GM12878 (cell line): ENCODE measurements around the gene NDE1. TPM values are rescaled to one million over a fixed set of nuclear protein-coding genes. Genes with fewer than 3 reads are reported as not detected.

Source experiments
- ATAC-seq: fragments of 200-7000 bp; cut with Tn5 transposase; 3 replicates; pipeline ENCODE4 v1.9.1; 2020; ENCODE audit warnings: mild to moderate bottlenecking, moderate library complexity
- BruUV-seq: library from RNA; stranded (reverse); fragments of 400-500 nt; replicated peaks from 2 replicates; lab custom pipeline; 2021; lab: Mats Ljungman, UMichigan
- CTCF ChIA-PET: fragments of 300-600 bp; sonication (Branson Sonifier 250); formaldehyde crosslinking; extraction: SDS; loops from one replicate; lab custom pipeline; 2021; ENCODE audit warnings: inconsistent platforms; lab: Yijun Ruan, JAX
- POLR2A ChIA-PET: fragments of 350-600 bp; formaldehyde crosslinking; extraction: SDS; loops from one replicate; lab custom pipeline; 2021; ENCODE audit warnings: inconsistent platforms; lab: Charles Lee
- RAD21 ChIA-PET: fragments of 300-600 bp; sonication (Branson Sonifier 250); formaldehyde crosslinking; loops from one replicate; lab custom pipeline; 2023; ENCODE audit warnings: antibody characterized with exemption; ENCODE audit not compliant: unreplicated experiment; lab: Charles Lee
- SMC1A ChIA-PET: fragments of 300-600 bp; sonication (Branson Sonifier 250); formaldehyde crosslinking; loops from one replicate; lab custom pipeline; 2023; ENCODE audit not compliant: unreplicated experiment, uncharacterized antibody; lab: Charles Lee
- DNase-seq: peaks from one replicate; pipeline ENCODE4 v3.0.0-alpha.2; 2011; ENCODE audit warnings: low read depth, low spot score
- FAIRE-seq: peaks from 3 replicates; lab custom pipeline; 2011; peaks lifted over from hg19 to GRCh38; lab: Jason Lieb, UNC
- H2AFZ ChIP-seq: 2 replicates; pipeline ENCODE4 v1.6.0; 2011; ENCODE audit warnings: low read depth, low read length, control low read depth; ENCODE audit not compliant: control insufficient read depth
- H3K27ac ChIP-seq: 2 replicates; pipeline ENCODE4 v1.5.1; 2011; ENCODE audit warnings: control low read depth; ENCODE audit not compliant: control insufficient read depth, insufficient read depth
- H3K27me3 ChIP-seq, 2 experiments: replicated peaks in 1 of 2; 2 replicates each; pipeline versions ENCODE4 v1.6.0 to v1.6.1; 2011; ENCODE audit warnings: low read length in 1 of 2; ENCODE audit not compliant: control insufficient read depth in 2 of 2, insufficient read depth in 2 of 2
- H3K36me3 ChIP-seq, 2 experiments: 2 replicates each; pipeline ENCODE4 v1.5.1; 2011; ENCODE audit warnings: low read length in 1 of 2; ENCODE audit not compliant: control insufficient read depth in 2 of 2, insufficient read depth in 2 of 2
- H3K4me1 ChIP-seq: 2 replicates; pipeline ENCODE4 v1.6.1; 2011; ENCODE audit warnings: mild to moderate bottlenecking, low read length, moderate library complexity, mixed read lengths; ENCODE audit not compliant: control insufficient read depth, insufficient read depth
- H3K4me2 ChIP-seq: 2 replicates; pipeline ENCODE4 v1.6.0; 2011; ENCODE audit warnings: control low read depth; ENCODE audit not compliant: control insufficient read depth, insufficient read depth
- H3K4me3 ChIP-seq: fragments of 200-600 bp; sonication (generic); 2 replicates; pipeline ENCODE4 v1.5.1; 2016
- H3K79me2 ChIP-seq: 2 replicates; pipeline ENCODE4 v1.6.0; 2011; ENCODE audit warnings: low read length; ENCODE audit not compliant: control insufficient read depth, insufficient read depth
- H3K9ac ChIP-seq: 2 replicates; pipeline ENCODE4 v1.8.0; 2011; ENCODE audit warnings: low read length, control low read depth, mixed read lengths; ENCODE audit not compliant: control insufficient read depth, insufficient read depth
- H3K9me3 ChIP-seq: replicated peaks from 3 replicates; pipeline ENCODE4 v1.5.1; 2011; ENCODE audit warnings: mild to moderate bottlenecking, low read length; ENCODE audit not compliant: control insufficient read depth, insufficient read depth
- H4K20me1 ChIP-seq: 2 replicates; pipeline ENCODE4 v1.6.0; 2011; ENCODE audit not compliant: control insufficient read depth, insufficient read depth
- RAD21 ChIP-seq: IDR thresholded peaks from 2 replicates; pipeline ENCODE4 v1.6.1; 2011; ENCODE audit warnings: mild to moderate bottlenecking, low read depth, low read length, moderate library complexity; ENCODE audit not compliant: insufficient read depth
- TCF7 ChIP-seq: IDR thresholded peaks from 2 replicates; pipeline ENCODE4 v1.6.1; 2014; ENCODE audit warnings: antibody characterized with exemption, borderline replicate concordance
- ZNF622 ChIP-seq: fragments of 450-650 bp; IDR thresholded peaks from 2 replicates; pipeline ENCODE4 v1.6.1; 2017; ENCODE audit warnings: mild to moderate bottlenecking, inconsistent platforms
- WGBS: methylation state at CpG from one replicate; pipeline ENCODE4 v1.1.6; 2016; ENCODE audit warnings: low lambda C conversion rate; ENCODE audit not compliant: insufficient replicate concordance, insufficient coverage; ENCODE audit errors: missing lambda C conversion rate; 5-methylcytosine and 5-hydroxymethylcytosine counted together
- in situ Hi-C: fragments of 300-500 bp; cut with MboI; formaldehyde crosslinking; loops from 9 replicates; pipeline ENCODE4 v1.14.3; 2018; ENCODE audit warnings: mixed read lengths
- intact Hi-C: fragments of 100-400 bp; cut with micrococcal nuclease; formaldehyde crosslinking; loops from one replicate; pipeline ENCODE4 v1.14.2; 2022; ENCODE audit not compliant: unreplicated experiment
- polyA plus RNA-seq, 11 experiments: library from polyadenylated mRNA; depleted of rRNA in 4 of 11; unstranded in 6 of 11; stranded (reverse) in 5 of 11; fragments of >200 nt; fragmentation: Nextera tagmentation in 4 of 11; fragmentation: Illumina TruSeq in 1 of 11; extraction: Ambion mirVana in 4 of 11; extraction: Trizol in 1 of 11; gene quantifications; 1 replicate in 1 of 11; 2 replicates in 10 of 11; pipeline versions ENCODE4 v1.2.1 to v1.2.3, GENCODE V29; 2011 to 2016; ENCODE audit warnings: inconsistent platforms in 2 of 11, missing spikeins in 2 of 11, low read depth in 1 of 11
- total RNA-seq, 4 experiments: library from RNA; depleted of rRNA in 3 of 4; stranded (reverse); fragments of >200 nt in 3 of 4; fragmentation: Illumina TruSeq in 1 of 4; extraction: Trizol in 1 of 4; gene quantifications; 2 replicates each; pipeline versions ENCODE4 v1.2.1 to v1.2.3, GENCODE V29; 2013 to 2021
- TF ChIP-seq, protein P1 (sequence below): IDR thresholded peaks from 2 replicates; pipeline ENCODE4 v1.6.1; 2011; ENCODE audit warnings: mild to moderate bottlenecking, low read depth, low read length, moderate library complexity; ENCODE audit not compliant: insufficient replicate concordance
- TF ChIP-seq, protein P2 (sequence below): fragments of 450-650 bp; IDR thresholded peaks from 2 replicates; pipeline ENCODE4 v1.6.1; 2017; ENCODE audit warnings: antibody characterized with exemption, mild to moderate bottlenecking, moderate library complexity

Gene NDE1
- total and polyA plus RNA-seq, 10 of the 15 experiments (the other 5 are each of a cell fraction or from before 2014, with no cell fraction given) = 5.7 to 148 (median 87.8) TPM

DNA sequence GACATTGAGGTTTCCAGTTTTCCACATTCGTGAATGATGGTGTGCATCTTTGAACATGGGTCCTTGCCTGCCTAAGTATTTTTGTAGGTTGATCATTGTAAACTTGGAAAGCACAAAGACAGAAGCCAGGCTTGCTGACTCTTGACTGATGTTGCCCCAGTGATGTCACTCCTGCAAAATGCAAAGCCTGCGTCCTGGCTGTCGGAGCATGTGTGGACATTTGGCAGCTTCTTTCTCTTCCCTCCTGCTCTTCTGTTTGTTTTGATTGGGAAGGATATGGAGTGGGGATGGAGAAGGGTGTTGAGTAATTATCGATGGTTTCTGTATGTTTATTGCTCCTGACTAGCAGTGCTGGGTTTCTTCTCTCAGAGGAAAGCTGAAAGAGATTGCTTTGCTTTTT is 3.2 kb downstream of the NDE1 start:
- SMC1A ChIA-PET = interaction anchor here (0.9 to 2.5 kb wide), 4 partner anchors 11 to 42 kb away, joined by 3 to 20 read pairs (median 3); partner anchors contain the start of gene MARF1
- peaks cover 0 to 15% of the 10 kb centered on the region in 2 experiments; a peak in 3 of 4 replicates for H3K36me3 ChIP-seq
- CTCF ChIA-PET = interaction anchor here (0.6 to 2.5 kb wide), 2 partner anchors 10 to 82 kb away, joined by 3 to 14 read pairs; partner anchors contain the start of gene MARF1
- FAIRE-seq (no peak), ATAC-seq (no peak), DNase-seq (no peak)
- peak overlapping the region; percentile 94 for H3K4me2 ChIP-seq
- H3K79me2 ChIP-seq = peaks cover 73% of the 10 kb centered on the region
- no peak overlapping the region for H3K9ac ChIP-seq
- POLR2A ChIA-PET = interaction anchor here (0.6 to 3.5 kb wide), 4 partner anchors 8 to 37 kb away, joined by 3 to 29 read pairs (median 4); partner anchors contain the start of gene MARF1
- no peak overlapping the region for H2AFZ ChIP-seq
- H4K20me1 ChIP-seq = peaks cover 3% of the 10 kb centered on the region; the same call in 1 of the 2 replicates
- RAD21 ChIA-PET = interaction anchor here (0.7 to 1.2 kb wide), 2 partner anchors 19 to 54 kb away, joined by 3 read pairs; no protein-coding TSS in a partner anchor
- WGBS = 11% methylated on average over 4 of the region's 4 CpGs
- no peaks in the 10 kb centered on the region for H3K9me3 ChIP-seq
- H3K27ac ChIP-seq = no peak overlapping the region
- H3K4me1 ChIP-seq = peaks cover 27% of the 10 kb centered on the region
- no peaks in the 10 kb centered on the region for H3K27me3 ChIP-seq
- BruUV-seq = no TSS peak
- in situ Hi-C loops = no loop called here
- intact Hi-C loops = no loop called here
- TF ChIP-seq TCF7 (no peak), RAD21 (no peak), ZNF622 (no peak)
- TF ChIP-seq, protein P1, sequence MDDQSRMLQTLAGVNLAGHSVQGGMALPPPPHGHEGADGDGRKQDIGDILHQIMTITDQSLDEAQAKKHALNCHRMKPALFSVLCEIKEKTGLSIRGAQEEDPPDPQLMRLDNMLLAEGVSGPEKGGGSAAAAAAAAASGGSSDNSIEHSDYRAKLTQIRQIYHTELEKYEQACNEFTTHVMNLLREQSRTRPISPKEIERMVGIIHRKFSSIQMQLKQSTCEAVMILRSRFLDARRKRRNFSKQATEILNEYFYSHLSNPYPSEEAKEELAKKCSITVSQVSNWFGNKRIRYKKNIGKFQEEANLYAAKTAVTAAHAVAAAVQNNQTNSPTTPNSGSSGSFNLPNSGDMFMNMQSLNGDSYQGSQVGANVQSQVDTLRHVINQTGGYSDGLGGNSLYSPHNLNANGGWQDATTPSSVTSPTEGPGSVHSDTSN = no peak
- TF ChIP-seq, protein P2, sequence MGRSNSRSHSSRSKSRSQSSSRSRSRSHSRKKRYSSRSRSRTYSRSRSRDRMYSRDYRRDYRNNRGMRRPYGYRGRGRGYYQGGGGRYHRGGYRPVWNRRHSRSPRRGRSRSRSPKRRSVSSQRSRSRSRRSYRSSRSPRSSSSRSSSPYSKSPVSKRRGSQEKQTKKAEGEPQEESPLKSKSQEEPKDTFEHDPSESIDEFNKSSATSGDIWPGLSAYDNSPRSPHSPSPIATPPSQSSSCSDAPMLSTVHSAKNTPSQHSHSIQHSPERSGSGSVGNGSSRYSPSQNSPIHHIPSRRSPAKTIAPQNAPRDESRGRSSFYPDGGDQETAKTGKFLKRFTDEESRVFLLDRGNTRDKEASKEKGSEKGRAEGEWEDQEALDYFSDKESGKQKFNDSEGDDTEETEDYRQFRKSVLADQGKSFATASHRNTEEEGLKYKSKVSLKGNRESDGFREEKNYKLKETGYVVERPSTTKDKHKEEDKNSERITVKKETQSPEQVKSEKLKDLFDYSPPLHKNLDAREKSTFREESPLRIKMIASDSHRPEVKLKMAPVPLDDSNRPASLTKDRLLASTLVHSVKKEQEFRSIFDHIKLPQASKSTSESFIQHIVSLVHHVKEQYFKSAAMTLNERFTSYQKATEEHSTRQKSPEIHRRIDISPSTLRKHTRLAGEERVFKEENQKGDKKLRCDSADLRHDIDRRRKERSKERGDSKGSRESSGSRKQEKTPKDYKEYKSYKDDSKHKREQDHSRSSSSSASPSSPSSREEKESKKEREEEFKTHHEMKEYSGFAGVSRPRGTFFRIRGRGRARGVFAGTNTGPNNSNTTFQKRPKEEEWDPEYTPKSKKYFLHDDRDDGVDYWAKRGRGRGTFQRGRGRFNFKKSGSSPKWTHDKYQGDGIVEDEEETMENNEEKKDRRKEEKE = no peak
- H3K4me3 ChIP-seq = peak overlapping the region; percentile 99; the same call in 1 of the 2 replicates
